Left hindlimb (tissue), 1 donor: ENCODE results near the gene CNOT9.
A peak's percentile ranks its signal among the peaks of the same experiment; 100 is the strongest.
"Not testable (repeated sequence)": the region's sequence is repeated elsewhere in the genome, so short reads cannot be mapped to it uniquely, and the experiment has no call there.

ENCODE experiments used
- DNase-seq: peaks from one replicate; pipeline ENCODE4 v3.0.0-alpha.2; 2018

Gene CNOT9, protein sequence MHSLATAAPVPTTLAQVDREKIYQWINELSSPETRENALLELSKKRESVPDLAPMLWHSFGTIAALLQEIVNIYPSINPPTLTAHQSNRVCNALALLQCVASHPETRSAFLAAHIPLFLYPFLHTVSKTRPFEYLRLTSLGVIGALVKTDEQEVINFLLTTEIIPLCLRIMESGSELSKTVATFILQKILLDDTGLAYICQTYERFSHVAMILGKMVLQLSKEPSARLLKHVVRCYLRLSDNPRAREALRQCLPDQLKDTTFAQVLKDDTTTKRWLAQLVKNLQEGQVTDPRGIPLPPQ

DNA sequence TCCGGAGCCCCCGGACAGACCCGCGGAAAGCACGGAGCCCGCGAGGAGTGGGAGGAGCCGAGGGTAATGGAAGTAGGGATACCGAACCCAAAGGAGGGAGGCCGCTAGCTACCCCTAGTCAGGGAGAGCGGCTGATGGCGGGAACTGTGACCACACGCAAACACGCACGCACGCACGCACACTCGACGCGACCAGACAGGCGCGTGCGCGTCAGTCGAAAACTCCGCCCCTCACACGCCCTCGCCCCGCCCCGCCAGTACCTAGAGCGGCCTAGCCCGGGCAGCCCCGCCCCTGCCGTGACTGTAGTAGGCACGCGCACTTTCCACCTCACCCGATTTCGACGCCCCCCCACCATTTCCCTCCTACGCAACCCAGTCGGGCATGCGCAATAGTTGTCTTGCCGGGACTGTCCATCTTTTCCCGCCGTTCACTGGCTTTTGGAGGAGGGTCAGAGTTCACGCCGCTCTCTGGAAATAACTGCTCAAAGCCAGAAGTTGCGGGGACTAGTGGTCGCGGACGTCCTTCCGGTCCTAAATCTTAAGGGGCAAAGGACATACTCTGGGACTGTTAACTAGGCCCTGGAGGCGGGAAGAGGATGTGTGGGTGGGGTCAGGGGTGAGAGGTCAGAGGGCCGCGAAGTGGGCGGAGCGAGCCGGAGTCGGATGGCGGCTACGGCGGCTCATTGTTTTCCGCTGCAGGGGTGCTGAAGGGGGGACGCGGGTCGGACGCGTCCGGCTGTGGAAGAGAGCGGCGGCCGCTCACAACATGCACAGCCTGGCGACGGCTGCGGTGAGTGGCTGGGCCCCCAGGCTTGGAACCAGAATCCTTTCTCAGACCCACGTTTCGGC lies at the start of gene CNOT9, which contains the start of gene USP37:
TSS of gene CNOT9 (plus strand) at position 650 of the 848 bp plus-strand sequence. CDS start at position 766, 116 bp downstream.
TSS of gene USP37 (minus strand) at position 162 of the 848 bp plus-strand sequence. CDS start 9,698 bp downstream, outside the sequence.
- DNase-seq = peak; percentile 100

DNA sequence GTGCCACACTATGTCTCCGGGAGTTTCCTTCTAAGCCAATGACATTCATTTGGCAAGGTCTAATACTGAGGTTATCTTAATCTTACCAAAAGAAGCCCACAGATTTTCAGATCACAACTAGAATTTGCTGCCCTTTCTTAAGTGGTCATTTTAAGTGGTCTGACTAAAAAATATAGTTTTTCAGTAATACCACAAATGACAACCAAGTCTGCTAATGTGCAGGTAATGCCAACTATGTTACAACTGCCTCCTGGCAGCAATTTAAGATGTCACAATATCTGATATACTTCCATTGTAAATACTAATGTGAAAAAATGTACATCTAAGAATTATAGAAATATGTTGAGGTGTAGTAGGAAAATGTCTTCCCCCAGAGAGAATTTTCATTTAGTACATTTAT lies 49.8 kb upstream of the CNOT9 start:
- DNase-seq = no peak

DNA sequence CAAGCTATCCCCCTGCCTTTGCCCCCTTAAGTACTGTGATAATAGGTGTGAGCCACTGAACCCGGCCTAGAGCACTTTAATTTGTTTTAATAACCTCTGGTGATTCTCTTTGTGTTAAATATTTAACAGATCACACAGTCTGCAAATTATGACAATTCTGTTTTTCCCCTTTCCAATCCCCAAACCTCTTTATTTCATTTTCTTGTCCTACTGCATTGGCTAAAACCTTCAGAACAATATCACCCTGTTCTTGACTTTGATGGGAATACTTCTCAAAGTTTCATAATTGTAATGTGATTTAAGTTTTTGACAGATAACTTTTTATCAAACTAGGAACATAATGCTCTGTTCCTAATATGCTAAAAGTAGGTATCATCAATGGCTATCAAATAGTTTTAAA lies 45.0 kb upstream of the CNOT9 start:
- DNase-seq = no peak

DNA sequence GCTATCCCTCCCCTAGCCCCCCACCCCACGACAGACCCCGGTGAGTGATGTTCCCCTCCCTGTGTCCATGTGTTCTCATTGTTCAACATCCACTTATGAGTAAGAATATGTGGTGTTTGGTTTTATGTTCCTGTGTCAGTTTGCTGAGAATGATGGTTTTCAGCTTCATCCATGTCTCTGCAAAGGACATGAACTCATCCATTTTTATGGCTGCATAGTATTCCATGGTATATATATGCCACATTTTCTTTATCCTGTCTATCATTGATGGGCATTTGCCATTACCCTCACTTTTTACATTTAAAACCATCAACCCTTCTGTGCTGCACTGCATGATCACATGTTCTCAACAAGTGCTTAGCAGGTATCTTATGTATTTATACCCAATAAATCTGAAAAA lies 40.2 kb upstream of the CNOT9 start:
- not testable (repeated sequence) for DNase-seq

DNA sequence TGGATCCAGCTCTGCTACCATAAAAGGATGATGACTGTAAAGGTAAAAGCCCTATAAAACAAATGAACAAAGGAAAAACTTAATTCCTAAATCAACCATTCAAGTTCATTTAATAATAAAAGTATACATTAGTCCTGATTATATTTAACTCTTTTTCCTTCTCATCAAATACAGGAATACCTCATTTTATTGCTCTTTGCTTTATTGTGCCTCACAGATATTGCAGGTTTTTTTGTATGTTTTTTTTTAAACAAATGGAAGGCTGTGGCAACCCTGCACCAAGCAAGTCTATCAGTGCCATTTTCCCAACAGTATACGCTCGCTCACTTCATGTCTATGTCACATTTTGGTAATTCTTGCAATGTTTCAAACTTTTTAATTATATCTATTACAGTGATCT lies 38.6 kb upstream of the CNOT9 start:
- no peak for DNase-seq

DNA sequence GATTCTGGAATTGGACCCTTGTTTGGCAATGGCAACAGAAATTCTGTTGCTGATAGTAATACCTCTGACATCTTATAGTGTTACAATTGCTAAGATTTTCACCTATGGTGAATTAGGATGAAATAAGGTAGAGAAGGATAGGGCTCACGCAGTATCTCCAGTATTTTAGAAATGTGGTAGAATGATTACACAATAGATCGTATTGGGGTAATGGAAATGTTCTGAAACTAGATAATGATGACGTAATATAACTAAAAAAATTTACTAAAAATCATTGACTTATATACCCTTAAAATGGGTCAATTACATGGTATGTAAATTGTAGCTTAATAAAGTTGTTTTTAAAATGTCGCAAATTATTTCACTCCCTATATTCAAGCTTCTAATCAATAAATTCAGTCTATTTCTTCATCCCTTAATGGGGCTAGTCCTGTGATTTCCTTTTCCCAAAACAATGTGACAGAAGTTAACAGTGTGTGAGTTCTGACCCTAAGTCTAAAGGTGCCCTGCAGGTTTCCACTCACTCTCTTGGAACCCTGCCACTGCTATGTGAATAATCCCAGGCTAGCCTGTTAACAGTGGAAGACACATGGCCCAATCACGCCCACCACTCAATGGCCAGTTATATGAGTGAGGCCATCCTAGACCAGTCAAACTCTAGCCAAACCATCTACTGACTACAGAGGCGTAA lies 31.7 kb upstream of the CNOT9 start:
- no peak for DNase-seq

DNA sequence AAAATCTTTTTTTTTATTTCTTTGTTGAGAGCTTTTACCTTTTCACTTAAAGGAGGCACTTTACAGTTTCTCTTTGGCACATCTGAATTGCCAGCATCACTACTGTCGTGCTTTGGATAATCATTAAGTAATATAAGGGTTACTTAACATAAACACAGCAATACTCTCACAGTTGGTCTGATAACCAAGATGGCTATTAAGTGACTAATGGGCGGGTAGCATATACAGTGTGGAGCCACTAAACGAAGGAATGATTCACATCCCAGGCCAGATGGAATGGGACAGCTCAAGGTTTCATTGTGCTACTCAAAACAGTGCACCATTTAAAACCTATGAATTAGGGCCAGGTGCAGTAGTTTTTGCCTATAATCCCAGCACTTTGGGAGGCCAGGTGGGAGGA lies 28.6 kb upstream of the CNOT9 start:
- DNase-seq = no peak

DNA sequence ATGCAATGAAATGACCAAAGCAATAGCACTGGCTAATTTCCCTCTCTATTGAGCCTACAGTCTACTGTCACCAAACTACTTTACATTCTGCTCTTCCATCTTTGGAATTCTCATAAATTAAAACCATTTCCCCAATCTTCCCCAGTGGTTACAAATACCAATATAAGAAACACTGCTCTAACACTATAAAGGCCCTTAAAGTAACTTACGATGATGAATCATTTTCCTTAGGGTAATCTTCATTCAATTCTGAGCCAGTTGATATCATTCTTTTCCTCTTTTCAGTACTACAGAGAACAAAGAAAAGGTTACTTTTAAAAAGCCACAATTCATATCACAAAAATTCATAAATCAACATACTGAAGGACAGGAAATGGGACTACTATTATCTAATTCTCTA lies 22.6 kb upstream of the CNOT9 start:
- DNase-seq = no peak

DNA sequence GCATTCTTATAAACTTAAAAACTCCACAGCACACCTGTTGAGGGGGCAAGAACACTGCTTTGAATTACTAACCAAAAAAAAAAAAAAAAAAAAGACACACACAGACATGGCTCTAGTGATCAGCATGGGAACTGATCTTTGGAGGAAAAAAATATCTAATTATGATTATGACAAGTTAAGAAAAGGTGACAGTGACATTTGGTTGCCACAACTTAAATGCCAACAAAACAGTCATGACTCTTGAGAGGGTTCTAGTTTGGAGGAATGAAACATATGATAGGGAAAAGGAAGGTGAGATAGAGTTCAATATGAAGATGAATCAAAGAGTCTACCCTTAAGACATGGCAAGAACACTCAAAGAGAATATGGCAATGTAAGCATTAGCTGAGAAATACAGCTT lies 21.1 kb upstream of the CNOT9 start:
- no peak for DNase-seq

DNA sequence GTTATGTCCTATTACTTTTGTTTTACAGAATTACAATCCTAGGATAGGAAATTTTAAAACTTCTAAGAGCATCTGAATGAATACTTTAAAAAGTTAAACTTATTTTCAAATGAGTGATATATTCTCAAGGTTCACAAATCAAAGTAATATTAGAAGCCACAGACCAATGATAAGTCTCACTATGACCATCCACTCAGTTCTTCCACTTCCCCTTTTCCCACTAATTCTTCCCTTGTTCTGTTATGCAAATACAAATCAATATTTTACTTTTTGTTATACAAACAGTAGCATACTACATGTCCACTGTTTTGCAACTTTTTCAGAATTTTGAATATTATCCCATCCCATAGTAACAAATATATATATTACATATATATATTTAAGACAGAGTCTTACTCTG lies 20.7 kb upstream of the CNOT9 start:
- DNase-seq = no peak

DNA sequence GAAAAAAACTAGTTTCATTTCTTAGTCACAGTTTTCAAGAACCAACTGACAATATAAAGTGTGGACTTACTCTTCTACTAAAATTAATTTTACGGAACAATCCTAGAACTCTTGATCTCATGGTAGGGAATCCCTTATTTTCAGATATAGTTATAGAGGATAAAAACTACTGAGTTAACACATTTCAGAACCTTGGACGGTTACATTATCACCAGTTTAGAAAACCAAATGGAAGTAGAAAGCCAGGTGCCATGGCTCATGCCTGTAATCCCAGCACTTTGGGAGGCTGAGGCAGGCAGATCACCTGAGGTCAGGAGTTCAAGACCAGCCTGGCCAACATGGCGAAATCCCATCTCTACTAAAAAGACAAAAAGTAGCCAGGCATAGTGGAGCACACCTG lies 14.4 kb upstream of the CNOT9 start:
- DNase-seq = not testable (repeated sequence)

DNA sequence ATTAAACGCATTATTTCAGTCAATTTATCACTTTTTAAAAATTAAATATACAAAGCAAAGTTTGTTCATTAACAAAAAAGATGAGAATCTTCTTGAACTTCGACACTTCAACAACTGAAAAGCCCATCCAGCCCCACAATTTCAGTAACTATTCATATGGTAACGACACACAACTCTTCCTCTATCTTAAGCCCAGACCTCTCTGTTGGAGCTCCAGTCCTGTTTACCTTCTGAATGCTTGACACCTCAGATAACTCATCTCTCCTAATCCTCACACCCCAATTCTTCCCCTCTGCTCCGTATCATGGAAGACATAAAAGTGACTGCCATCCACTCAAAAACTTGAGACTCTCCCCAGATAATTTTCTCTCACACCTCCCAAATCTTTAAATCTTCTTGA lies 13.1 kb upstream of the CNOT9 start:
- DNase-seq = no peak

DNA sequence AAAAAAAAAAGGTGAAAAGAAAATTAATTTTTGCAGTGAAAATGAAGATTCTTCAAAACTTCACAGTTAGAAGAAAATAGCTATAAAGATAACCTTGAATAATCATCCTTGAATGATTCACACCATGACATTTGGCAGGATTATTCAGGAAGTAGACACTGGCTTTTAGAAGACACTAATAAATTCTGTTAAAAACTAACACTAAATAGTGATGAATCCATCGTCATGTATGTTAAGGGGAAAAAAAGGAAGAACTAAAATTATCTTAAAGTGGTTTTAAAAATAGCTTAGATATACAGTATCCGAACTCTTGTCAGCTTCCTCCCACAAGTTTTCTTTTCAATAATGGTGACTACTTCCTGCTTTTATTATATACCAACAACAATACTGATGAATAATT lies 10.7 kb upstream of the CNOT9 start:
- DNase-seq = no peak

DNA sequence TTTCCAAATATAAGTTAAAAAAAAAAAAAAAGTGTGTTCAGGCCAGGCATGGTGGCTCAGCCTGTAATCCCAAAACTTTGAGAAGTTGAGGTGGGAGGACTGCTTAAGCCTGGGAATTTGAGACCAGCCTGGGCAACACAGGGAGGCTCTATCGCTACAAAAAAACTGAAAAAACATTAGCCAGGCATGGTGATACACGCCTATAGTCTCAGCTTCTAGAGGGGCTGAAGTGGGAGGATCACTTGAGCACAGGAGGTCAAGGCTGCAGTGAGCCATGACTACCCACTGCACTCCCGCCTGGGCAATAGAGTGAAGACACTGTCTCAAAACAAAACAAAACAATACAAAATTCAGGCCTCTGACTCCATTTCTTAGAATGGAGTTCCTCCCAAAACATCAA lies 9.7 kb upstream of the CNOT9 start:
- no peak for DNase-seq

DNA sequence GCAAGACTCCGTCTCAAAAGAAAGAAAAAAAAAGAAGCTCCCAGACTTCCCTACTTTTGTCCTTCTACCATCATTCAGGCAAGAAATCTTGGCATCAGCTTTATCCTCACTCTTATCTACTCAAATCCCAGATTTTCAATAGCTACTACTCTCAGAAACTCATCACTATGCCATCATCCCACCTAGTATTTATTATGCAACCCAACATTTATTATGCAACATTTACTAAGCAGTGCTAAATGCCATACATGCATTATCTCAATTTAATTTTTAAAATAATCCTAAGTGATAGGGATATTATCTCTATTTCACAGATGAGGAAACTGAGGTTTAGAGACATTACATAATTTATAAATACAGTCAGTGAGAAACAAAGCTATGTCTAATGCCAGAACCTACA lies 4.6 kb upstream of the CNOT9 start:
- DNase-seq = no peak

DNA sequence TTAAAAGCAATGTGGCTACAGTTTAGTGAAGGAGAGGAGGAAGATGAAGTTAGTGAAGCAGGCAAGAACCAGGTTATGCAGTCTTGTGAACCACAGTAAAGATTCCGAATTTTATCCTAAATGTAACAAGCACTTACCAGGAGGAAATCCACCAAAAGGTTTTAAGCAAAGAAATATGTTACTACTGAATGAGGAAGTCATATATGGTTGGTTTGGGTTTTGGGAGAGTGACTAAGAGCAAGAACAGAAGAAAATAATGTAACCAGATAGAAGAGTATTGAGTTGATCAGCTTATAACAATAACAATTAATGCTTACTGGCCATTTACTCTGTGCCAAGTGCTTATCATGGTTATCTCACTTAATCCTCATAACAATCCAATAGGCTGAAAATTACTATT lies 2.3 kb upstream of the CNOT9 start:
- DNase-seq = no peak

DNA sequence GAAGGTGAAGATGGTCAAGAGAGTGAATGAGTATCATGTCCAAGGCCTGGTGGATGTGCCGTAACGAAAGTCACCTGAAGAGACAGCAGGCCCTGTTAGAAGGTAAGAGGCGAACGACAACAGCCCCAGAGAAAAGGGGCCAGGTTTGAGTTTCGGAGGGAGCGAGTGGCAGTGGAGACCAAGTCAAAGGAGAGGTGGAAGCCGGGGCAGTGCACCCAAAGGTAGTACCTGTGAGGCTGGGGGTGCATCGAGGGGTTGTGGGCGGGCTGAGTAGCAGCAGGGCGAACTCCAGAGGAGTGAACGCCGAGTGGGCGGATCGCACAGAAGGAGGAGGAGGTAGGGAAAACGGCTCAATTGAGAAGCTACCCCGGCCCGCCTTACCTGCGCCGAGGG lies 846 bp upstream of the CNOT9 start:
- DNase-seq = no peak

DNA sequence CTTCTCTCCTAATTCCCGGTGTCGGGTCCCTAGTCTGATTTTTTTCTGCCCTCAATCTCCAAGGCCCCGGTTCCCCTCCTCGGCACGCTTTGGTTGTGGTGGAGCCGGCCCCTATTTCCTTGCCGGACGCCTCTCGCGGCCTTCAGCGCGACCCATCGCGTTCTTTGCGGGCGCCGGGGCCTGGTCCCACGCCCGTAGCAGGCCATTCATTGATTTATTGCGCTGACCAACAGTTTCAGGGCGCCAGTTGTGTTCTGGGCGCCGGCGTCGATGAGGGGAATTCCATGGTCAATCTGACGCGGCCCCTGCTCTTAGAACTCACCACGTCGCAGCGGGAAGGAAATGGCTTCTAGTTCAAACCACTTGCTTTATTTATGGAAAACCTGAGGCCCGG lies 396 bp downstream of the CNOT9 start:
- peak; percentile 49 for DNase-seq

DNA sequence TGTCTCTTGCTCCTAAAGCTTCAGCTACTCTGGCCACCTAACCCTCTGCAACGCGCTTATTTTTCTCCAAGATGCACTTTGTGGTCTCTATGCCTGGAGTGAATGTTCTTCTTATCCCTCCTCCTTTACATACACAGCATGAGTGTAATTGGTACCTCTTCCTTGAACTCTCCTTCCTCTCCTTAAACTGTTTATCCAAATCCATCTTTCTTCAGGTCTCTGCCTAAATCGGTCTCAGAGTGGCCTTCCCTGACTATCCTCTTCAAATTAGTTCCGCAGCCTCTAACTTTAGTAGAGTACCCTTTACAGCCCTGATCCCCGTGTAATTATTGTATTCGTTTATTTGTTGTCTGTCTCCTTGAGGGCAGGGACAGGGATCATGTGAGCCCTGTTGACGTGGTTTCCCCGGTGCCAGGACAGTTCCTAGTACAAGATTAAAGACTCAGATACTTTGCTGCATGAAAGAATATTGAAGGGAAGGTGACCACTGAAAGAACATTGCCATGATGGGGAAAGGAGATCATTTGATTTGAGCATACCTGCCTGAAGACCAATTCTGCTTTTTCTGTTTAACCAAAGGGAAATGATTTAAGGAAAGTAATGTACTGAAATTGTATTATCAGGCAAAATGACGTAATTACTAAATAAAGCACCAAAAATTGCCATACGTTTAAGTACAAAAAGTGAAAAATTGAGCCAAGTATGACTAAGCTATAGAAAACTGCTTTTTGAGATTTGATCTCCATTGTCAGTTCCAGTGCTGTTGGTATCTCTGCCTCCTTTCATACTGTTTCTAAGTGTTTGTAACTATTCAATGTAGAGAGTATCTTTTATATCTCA lies 1.2 kb downstream of the CNOT9 start:
- DNase-seq = no peak

DNA sequence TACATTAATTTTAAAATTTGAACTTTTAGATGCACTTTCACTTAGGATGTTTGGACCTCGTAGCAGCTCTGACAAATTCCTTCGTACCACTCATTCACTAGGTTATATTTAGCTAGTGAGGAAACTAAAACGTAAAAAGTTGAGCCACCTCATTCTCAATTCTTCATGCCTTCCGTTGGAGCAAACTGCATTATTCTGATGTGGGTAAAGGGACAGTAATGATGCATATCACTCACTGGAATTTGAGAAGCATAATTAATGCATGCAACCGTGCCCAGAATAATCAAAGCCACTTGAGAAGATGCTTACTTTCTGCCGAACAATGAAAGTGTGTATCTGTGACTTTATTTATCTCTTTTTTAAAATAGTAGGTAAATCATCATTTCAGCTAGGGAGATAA lies 2.2 kb downstream of the CNOT9 start:
- no peak for DNase-seq

DNA sequence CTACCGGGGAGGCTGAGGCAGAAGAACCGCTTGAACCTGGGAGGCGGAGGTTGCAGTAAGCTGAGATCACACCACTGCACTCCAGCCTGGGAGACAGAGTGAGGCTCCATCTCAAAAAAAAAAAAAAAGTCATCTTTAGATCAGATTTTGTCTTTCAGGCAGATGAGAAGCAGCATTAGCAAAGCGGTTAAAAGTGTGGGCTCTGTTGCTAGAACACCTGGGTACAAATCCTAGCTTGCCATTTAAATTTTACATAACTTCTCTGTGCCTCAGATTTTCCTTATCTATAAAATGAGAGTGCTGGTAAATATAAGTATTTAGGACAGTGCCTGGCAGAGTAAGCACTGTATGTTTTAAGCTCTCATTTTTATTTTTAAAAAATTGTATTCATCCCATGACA lies 8.2 kb downstream of the CNOT9 start:
- no peak for DNase-seq

DNA sequence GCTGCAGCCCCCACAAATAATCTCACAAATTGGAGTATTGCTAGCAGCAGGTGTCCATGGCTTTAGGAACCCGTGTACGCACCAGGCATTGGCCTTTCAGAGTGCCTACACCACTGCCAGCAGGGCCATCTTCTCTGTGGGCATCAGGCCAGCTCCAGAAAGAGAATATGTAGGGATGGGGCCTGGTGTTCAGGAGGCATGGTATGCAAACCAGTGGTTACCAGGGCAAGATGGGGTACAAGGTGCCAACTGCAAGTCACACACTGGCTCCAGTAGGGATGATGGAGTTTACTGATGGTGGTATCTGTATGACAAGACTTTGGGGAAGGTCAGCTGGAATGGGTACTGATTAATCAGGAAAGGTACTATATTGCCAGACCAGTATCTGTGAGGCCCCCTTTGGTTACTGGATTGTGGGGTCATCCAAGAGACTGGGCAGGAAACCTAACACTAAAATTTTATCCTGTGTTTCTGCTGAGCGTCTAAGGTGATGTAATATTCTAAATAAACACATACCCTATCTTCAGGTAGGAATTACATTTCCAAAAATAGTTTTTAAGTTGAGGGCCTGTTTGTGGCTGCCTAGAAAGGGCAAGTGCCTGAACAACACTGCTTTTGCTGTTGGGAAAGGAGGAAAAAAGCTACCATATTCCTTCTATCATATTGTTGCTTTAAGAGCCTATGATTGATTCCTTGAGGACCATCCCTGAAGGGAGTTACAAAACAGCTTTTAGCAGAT lies 9.0 kb downstream of the CNOT9 start:
- DNase-seq = no peak
